HG03025 (cell line): ENCODE data around the gene MRTFB.

Experiments
- ATAC-seq: cut with Tn5 transposase; IDR thresholded peaks from one replicate; pipeline ENCODE4 v1.9.1; 2021; ENCODE audit warnings: mild to moderate bottlenecking, moderate library complexity; ENCODE audit not compliant: unreplicated experiment, low FRiP score

Gene MRTFB

DNA sequence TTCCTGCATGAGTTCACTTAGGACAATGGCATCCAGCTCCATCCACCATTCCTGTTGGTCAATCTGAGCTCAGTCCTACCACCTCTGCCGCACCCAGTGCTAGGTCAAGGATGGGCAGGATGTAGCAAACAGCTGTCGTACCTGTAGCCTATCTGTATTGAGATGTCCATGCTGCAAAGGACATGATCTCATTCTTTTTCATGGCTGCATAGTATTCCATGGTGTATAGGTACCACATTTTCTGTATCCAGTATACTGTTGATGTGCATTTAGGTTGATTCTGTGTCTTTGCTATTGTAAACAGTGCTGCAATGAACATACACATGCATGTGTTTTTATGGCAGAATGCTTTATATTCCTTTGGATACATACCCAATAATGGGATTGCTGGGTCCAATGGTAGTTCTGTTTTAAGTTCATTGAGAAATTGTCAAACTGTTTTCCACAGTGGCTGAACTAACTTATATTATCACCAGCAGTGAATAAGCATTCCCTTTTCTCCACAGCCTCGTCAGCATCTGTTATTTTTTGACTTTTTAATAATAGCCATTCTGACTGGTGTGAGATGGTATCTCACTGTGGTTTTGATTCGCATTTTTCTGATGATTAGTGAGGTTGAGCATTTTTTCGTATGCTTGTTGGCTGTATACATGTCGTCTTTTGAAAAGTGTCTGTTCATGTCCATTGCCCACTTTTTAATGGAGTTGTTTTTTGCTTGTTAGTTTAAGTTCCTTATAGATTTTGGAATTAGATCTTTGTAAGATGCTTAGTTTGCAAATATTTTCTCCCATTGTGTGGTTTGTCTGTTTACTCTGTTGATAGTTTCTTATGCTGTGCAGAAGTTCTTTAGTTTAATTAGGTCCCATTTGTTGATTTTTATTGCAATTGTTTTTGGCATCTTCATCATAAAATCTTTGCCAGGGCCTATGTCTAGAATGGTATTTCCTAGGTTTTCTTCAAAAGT lies 7.2 kb upstream of the MRTFB start:
- no peak for ATAC-seq

DNA sequence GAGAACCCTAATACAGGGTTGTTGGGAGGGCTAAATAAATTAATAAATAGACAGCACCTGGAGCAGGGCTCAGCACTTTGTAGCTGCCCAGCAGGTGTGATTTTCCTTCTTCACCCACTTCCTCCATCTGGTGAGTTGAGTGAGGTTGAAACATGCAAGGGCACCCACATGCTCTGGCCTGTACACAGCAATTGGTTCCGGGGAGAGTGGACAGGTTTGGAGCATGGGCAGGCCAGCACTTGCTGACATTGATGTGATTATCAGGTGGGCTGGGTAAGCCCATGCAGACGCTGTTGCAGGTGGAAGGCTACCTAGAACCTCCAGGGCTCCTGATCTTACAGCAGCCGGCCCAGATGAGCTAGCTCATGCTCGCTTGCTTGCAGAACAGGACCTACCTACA lies 1.3 kb upstream of the MRTFB start:
- no peak for ATAC-seq

DNA sequence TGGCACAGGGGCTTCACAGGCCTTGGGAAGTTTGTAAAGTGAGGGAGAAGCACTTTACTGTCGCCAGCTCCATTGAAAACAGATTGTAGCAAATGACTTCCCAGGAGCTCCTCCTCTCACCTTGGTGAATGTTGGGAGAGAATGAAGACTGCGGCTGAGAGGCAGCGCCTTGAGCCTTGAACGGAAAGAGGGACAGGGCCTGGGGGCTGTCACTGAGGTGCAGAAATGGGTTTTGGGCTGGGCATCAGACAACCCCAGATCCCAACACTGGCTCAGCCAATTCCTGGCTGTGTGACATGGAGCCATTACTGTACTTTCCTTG lies 603 bp upstream of the MRTFB start:
- ATAC-seq = no peak

DNA sequence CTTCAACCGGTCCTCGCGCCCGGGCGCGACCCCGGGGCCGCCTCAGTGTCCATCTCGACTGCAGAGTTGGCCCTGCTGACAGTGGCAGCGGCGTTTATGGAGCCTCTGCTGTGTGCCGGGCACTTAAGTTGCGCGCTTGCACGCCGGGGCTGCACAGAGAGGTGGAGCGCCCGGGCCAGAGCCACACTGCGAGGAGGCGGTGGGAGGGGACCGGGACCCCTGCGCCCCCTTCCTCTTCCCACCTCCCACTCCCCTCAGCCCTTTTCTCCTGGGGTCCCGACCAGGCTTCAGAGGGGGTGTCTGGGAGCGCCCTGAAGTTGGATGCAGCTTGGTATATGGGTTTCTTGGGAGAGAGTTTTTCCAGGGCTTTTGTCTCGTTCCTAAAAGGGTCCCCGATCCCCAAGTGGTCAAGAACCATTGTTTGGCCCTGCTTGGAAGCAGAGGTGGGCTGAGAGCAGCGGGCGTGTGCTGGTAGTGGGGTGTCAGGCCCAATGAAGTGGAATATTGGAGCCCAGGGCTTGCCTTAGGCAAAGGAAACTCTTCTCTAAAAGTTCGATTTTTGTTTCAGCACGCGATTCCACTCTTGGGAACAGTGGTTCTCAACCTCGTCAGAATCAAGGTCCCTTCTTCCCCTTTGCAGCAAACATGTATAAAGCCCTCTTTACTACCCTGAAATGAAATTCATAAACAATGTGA lies 605 bp downstream of the MRTFB start:
- ATAC-seq = peak; percentile 37

DNA sequence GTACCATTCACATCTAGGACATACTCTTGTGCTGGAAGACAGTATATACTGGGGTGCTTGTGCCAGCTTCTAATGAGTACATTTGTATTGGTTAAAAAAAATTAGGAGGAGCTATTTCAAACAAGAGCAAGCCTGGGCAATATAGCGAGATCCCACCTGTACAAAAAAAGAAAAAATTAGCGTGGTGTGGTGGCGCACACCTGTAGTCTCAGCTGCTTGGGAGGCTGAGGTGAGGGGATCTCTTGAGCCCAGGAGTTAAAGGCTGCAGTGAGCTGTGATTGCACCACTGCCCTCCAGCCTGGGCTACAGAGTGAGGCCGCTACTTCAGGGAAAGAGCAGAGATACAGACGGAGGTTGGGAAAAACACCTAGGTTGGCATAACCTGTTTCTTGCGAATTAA lies 1.2 kb downstream of the MRTFB start:
- ATAC-seq = no peak

DNA sequence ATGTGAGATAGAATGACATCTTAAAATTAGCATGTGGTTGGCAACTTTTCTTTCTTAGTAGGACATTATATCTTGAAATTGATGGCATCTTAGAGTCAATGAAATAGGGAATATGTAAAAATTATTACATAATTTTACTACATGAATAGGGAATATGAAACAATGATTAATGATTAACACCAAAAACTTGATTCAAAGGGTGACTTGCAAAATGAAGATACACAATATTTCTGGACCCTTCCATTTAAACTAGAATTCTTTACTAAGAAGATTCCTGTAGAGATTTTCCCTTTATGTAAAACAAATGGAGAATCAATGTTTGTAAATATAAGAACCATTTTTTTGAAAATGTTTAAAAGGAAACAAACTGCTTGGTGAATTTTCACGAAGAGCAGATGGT lies 3.4 kb downstream of the MRTFB start:
- no peak for ATAC-seq

DNA sequence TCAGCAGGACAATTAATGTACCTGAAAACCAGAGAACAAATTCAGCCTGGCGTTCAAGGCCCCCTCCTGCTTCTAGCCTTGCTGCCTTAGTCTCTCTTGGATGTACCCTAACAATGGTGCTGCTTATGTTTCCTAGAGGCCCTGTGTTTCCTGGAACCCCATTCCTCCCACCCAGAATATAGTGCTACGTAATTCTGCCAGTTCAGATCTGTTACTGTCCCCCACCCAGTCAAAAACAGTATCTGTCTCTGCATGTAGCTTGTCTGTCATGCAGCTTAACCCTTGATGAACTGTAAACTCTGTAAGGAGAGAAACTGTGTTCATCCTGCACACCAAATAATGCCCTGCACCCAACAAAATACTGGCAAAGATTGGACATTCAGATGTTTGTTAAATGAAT lies 6.8 kb downstream of the MRTFB start:
- no peak for ATAC-seq

DNA sequence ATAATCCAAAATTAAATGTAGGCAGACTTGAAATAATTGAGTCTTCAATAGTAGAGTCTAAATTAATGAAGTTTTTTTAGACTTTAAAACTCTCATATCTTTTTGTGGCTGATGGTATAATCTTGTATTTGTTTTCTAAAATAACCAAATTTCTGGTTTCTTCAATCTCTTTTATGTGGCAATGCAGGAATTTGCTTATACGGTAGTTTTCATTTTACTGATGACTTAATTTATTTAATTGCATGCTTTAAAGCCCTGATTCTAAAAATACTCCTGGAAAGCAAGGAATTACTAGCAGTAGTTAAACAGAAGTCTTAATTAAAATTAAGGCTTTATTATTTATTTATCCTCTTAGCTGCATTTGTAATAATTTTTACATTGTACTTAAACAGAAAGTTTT lies 15.4 kb downstream of the MRTFB start:
- ATAC-seq = no peak

DNA sequence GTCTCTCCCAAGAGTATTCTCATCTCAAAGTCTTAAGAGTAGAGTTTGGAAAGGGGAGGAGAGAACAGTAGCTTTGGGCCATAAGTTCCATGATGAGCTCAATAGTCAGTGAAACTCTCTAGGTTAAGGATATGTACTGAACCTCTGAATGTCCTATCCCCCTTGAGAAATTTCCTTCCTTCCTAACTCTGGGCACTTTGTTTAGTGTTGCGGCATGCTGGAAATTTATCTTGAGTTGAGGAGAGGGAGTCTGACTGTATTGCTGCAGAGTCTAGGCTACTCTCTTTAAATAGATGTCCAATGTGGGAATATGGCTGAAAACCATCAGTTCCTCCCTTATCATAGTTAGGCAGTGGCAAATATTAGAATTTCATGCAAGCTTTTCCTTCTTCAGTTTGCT lies 16.1 kb downstream of the MRTFB start:
- no peak for ATAC-seq

DNA sequence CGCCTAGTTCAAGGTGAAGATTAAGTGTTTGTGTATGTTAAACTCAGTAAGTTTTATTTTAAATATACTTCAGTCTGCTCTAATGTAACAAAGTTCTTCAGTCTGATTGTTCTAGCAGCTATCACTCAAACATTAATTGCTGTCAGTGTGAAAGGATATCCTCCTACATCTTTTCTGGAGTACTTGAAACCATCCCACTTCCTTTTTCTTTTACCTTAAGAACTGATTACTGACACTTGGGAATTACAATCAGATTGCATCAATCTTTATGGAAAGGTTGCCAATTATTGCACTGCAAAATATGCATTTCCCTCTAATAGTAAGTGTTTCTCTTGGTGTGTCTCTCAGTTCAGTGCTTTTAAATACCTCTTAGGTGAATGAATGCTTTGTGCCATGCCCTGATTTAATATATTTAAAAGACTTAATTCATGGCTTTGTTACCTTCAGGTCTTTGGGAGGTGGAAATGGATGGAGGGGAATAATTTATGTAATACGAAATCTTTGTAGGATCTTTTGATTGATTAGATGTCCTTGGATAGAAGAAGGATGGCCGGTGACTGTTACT lies 16.6 kb downstream of the MRTFB start:
- ATAC-seq = no peak

DNA sequence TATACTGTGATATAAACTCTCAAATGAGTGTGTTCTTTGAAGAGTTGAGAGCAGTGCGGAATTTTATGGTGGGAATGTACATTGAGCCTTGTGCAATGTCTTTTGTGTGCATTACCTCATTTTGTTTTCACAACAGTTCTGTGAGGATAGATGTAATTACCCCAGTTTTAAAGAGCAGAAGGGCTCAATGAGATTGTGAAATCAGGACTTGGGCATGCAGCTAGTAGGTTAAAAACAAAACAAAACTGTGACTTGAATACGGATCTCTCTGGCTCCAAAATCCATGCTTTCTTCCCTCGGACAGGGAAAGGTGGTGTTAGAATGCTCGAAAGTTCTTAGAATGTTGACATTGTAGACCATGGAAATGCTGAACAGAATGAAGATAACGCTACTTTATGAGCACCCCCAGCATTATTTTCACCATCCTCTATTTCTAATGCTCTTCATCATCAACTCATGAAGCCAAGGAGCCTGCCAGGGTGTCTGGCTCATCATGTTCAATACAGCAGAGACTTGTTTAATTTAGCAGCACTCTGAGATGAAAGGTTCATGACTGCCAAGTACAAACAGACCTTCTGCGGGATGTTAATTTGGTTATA lies 17.1 kb downstream of the MRTFB start:
- no peak for ATAC-seq

DNA sequence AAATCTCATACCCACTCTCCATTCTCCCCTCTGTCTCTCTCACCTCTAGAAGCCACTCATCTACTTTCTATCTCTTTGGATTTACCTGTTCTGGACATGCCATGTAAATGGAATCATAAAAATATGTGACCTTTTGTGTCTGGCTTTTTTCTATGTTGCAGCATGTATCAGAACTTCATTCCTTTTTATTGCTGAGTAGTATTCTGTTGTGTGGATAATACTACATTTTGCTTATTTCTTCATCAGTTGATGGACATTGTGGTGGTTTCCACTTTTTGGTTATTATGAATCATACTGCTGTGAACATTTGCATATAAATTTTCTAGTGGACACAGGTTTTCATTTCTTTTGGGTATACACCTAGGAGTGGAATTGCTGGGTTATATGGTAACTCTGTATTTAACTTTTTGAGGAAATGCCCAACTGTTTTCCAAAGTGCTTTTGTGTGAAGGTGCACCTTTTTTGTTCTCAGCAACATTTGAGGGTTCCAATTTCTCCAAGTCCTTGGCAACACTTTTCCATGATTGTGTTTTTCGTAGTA lies 18.2 kb downstream of the MRTFB start:
- no peak for ATAC-seq

DNA sequence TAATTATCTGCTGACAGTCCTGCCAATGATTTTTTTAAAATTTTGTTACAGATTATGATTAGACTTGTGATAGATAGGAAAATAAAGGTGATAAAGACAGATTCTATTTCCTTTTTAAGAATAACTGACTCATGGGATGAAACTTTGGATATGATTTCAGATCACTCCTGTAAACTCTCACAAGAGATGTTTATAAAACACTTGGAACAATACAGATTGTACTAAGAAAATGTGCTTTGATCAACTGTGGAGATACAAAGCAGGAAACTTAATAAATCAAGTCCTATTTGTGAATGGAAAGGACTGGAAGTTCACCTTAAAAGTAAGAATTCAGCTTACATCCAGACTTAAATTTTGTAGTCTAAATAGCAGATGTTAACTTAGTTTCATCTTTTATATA lies 21.4 kb downstream of the MRTFB start:
- ATAC-seq = no peak

DNA sequence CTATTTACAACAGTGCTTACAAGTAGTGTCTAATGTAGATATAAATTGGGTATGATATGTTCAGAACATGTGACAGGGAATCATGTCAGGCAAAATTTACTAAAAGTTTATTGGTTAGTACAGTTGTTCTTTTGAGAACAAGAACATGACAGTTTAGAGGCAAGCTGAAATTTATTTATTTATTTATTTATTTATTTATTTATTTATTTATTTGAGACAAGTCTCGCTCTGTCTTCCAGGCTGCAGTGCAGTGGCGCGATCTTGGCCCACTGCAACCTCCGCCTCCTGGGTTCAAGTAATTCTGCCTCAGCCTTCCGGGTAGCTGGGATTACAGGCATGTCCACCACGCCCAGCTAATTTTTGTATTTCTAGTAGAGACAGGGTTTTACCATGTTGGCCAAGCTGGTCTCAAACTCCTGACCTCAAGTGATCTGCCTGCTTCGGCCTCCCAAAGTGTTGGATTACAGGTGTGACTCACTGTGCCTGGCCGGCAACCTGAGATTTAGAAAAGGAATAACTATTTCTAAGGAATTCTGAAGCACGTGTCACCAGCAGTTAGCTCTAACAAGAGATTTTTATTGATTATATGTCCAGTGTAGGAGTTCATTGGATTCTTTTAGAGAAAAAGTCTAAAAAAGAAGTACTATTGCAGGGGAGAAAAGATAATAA lies 24.9 kb downstream of the MRTFB start:
- no peak for ATAC-seq

DNA sequence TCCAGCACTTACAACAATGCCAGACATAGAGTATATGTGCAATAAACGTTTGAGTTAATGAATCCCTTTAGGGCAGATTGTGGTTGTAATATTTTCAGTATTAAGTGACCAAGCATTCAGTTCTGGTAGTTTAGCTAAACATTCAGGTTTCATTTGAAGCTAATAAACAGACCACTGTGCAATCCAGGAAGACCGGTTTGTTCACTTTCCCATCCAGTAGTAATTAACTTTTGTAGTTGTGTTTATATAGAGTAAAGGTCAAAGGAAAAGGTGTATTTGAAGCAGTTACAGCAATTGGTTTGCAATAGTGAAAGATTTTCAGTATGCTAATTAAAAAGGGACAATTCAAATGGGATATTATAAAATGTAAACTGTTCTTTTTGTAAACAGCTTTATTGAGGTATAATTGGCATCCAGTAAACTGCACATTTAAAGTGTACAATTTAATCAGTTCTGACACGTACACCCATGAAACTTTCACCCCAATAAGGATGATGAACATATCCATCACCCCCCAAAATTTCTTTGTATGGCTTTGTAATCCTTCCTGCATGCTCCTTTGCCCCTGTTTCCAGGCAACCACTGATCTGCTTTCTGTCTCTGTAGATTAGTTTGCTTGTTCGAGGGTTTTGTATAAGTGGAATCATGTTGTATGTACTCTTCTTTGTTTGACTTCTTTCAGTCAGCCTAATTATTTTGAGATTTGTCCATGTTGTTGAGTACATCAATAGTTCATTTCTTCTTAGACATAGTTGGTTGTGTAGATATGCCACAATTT lies 26.3 kb downstream of the MRTFB start:
- no peak for ATAC-seq

DNA sequence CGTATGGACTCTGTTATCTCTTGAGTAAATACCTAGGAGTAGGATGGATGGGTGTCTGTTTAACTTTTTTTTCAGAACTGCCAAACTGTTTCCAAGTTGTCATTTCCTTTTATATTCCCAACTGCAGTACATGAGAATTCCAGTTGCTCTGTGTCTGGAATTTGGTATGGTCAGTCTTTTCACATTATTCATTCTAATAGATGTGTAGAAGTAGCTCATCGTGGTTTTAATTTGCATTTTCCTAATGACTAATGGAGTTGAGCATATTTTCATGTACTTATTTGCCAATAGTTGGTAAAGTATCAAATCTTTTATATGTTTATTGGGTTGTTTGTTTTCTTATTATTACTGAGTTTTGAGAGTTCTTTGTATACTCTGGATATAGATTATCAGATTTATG lies 27.0 kb downstream of the MRTFB start:
- no peak for ATAC-seq

DNA sequence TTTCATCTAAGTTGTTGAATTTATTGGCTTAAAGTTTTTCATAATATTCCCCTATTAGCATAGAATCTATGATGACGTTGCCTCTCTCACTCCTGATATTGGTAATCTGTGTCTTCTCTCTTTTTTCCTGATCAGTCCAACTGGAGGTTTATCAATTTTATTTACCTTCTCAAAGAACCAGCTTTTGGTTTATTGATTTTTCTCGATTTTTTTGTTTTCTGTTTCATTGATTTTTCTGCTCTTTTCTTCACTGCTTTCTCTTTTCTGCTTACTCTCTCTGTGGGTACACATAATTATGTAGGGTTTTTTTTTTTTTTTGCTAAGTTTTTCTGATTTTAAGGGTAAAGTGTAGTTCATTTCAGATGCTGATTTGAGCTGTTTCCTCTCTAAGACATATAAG lies 29.7 kb downstream of the MRTFB start:
- no peak for ATAC-seq

DNA sequence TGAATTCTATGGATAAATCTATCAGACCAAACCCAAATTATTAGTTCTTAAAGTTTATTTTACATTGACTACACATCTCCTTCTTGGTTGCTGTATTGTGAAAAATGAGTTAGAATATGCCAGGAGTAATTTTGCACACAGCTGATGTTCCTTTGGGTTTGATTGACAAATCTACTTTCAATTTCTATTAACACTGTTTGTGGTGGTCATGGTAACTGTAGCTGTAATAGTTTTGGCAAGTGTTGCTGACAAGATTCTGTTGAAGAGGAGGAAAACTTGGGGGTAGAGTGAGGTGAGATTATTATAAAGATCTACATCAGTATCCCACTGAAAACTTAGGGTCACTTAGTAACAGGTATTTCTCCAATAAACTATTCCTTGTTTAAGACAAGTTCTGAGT lies 30.3 kb downstream of the MRTFB start:
- ATAC-seq = no peak

DNA sequence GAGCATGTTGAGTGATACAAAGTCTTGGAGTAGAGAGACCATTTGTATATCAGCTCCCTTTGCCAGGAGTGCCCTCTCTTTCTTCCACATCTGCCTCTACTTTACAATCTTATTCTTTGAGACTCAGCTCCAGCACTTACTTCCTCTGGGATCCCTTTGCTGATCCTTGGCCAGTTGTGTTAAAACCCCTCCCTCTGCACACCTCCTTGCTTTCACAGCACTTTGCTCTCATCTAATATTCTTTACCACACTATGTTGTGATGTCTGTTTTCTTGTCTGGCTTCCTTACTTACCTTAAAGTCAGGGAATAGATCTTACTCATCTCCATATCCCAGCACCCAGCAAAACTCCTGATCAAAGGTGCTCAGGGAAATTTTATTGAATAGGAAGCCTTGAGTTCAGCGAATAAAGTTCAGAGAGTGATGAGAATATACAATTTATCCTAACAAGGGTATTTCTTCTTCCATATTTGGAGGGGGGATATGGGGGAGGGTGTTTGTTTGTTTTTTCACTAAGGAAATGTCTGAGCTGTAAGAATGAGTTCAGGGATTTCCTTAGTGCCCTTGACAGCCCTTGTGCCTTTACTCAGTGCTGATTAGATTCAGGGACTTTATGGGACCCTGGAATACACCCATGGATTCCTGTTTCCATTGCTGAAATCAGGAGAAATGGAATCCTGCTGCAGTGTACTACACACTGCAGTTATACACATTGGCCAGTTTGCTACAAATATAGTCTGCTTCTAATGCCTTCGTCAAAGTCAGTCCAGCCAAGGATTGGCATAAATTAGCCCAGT lies 32.0 kb downstream of the MRTFB start:
- no peak for ATAC-seq
